H1 (cell line): ENCODE results near the gene GTSE1. TPM values are rescaled to one million over a fixed set of nuclear protein-coding genes. Genes with fewer than 3 reads are reported as not detected.

Source experiments
- BACH1 ChIP-seq: IDR thresholded peaks from 2 replicates; pipeline ENCODE4 v1.6.1; 2012; ENCODE audit warnings: low read length, improper control_type of control experiment
- CBX8 ChIP-seq: fragments of 300-800, 300-1000 bp; sonication (generic); IDR thresholded peaks from 2 replicates; pipeline ENCODE4 v1.7.1; 2016; ENCODE audit warnings: low read depth, low read length, borderline replicate concordance
- HDAC6 ChIP-seq: IDR thresholded peaks from one replicate; pipeline ENCODE4 v1.7.1; 2012; ENCODE audit warnings: low read depth, mild to moderate bottlenecking, inconsistent platforms, low read length, moderate library complexity
- NANOG ChIP-seq: IDR thresholded peaks from 2 replicates; pipeline ENCODE4 v1.6.1; 2011; ENCODE audit warnings: low read length, low read depth, mild to moderate bottlenecking, inconsistent platforms; ENCODE audit not compliant: insufficient read depth, poor library complexity, severe bottlenecking
- PHF8 ChIP-seq: fragments of 200-600 bp; sonication (generic); conservative IDR thresholded peaks from 2 replicates; pipeline ENCODE4 v1.7.1; 2012; ENCODE audit warnings: low read depth, mild to moderate bottlenecking, inconsistent platforms, low read length, moderate library complexity
- RXRA ChIP-seq: IDR thresholded peaks from 2 replicates; pipeline ENCODE4 v1.6.1; 2011; ENCODE audit warnings: low read depth, mild to moderate bottlenecking, low read length, moderate library complexity; ENCODE audit not compliant: insufficient read depth
- SIRT6 ChIP-seq: IDR thresholded peaks from one replicate; pipeline ENCODE4 v1.7.1; 2012; ENCODE audit warnings: low read length, inconsistent platforms
- SIX5 ChIP-seq: IDR thresholded peaks from 2 replicates; pipeline ENCODE4 v1.6.1; 2011; ENCODE audit warnings: mild to moderate bottlenecking, low read depth, low read length
- TEAD4 ChIP-seq: IDR thresholded peaks from 2 replicates; pipeline ENCODE4 v1.6.1; 2012; ENCODE audit warnings: low read depth, low read length, inconsistent platforms, mixed read lengths
- polyA plus RNA-seq, 7 experiments: library from polyadenylated mRNA; depleted of rRNA in 3 of 7; stranded (reverse) in 5 of 7; unstranded in 2 of 7; fragments of >200 nt in 5 of 7; fragments of 200-250 nt in 2 of 7; gene quantifications; 1 replicate in 5 of 7; 2 replicates in 1 of 7; 4 replicates in 1 of 7; pipeline versions ENCODE4 v1.2.1 to v1.2.3, GENCODE V29; 2011 to 2013; ENCODE audit warnings: missing spikeins in 2 of 7, mixed read lengths in 2 of 7
- total RNA-seq: library from RNA; stranded (reverse); fragmentation: NEBNext Ultra II Directional; extraction: Animal tissue kit (Norgen Biotek cat#: 25700); gene quantifications from 2 replicates; pipeline ENCODE4 v1.2.1, GENCODE V29; 2021

GTSE1 gene
- total and polyA plus RNA-seq, 2 of the 8 experiments (the other 6 are each of a cell fraction or from before 2014, with no cell fraction given) = 17.5 to 38.6 TPM

DNA sequence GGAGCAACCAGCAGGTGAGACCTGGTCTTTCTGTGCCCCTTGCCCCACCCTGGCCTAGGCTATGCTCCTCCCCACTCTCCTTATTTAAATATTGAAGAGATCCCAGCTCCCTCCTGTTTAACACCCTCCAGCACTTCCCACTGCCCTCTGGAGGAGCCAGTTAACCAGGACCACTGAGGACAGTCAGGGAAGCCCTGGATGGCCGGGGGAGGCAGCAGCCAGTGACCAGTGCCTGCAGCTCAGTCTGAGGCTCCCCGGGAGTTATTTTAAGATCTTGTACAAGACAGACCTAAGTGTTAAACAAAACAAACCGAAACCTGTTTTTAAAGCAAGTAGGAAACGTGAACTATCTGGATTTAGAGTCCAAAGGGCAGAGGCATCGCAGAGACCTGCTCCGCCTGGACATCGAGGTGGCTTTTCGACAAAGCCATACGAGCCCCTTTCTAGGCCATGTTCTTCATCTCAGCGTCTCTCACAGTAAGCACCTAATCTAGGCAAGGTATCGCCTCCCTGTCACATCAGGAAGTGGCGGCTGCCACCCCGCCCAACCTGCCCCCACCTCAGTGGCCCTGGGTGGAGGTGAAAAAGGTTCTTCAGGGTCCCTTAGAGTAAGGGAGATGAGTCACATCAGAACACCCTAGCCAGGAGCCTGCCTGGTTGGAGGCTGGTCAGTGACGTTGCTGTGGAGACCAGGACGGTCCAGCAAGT, 74.1 kb downstream of the GTSE1 start (continued):
- TF ChIP-seq SIRT6 (no peak), PHF8 (no peak), CBX8 (no peak), HDAC6 (no peak), BACH1 (no peak), TEAD4 (no peak), RXRA (no peak), SIX5 (no peak), NANOG (no peak)
